Measurements from ENCODE around the gene ROBO1. TPM values are rescaled to one million over a fixed set of nuclear protein-coding genes. Genes with fewer than 3 reads are reported as not detected.

ROBO1 gene
- total and polyA plus RNA-seq, 2 donors (not counting 3 experiments of a cell fraction or from before 2014, with no cell fraction given): 5.9 to 14.2 TPM

GRCh38 chr3:78645628-78646310 lies 1122.0 kb downstream of the ROBO1 start:
- Histone ChIP-seq H4K20me1 (replicated peaks; ENCODE audit: control insufficient read depth, extremely low read depth, insufficient read depth, low read length) (no peaks in the 10 kb centered on the region), H3K36me3 (ENCODE audit: control insufficient read depth in 2 of 2, extremely low read depth in 1 of 2, insufficient read depth in 2 of 2, low read length in 2 of 2) (no peaks in the 10 kb centered on the region), H3K27me3 (ENCODE audit: control insufficient read depth in 2 of 2, insufficient read depth in 2 of 2, low read length in 2 of 2) (no peaks in the 10 kb centered on the region), H3K9me1 (replicated peaks; ENCODE audit: control insufficient read depth, extremely low read depth, insufficient read depth, low read length) (no peaks in the 10 kb centered on the region), H3K4me3 (replicated peaks in 1 of 3; ENCODE audit: insufficient read depth in 1 of 3, low read depth in 1 of 3, low read length in 3 of 3) (no peak overlapping the region), H3K9ac (replicated peaks; ENCODE audit: extremely low read depth, insufficient read depth, low read length) (no peak overlapping the region), H3K9me3 (replicated peaks; ENCODE audit: control insufficient read depth, insufficient read depth, low read length) (no peaks in the 10 kb centered on the region), H3K27ac (ENCODE audit: insufficient read depth, low read depth, low read length) (no peak overlapping the region), H3K79me2 (ENCODE audit: control insufficient read depth, insufficient read depth, low read length) (no peaks in the 10 kb centered on the region), H2AFZ (ENCODE audit: low read depth, low read length) (no peak overlapping the region), H3K4me2 (ENCODE audit: insufficient read depth, low read length) (no peak overlapping the region), H3K4me1 (ENCODE audit: control insufficient read depth, extremely low read depth, insufficient read depth, low read length) (peaks cover 31% of the 10 kb centered on the region)
- intact Hi-C loops (cut with micrococcal nuclease): loop anchor here (1.0 to 5.0 kb wide), 8 partner anchors 368 to 1607 kb away; no protein-coding TSS in a partner anchor
- ChIA-PET POLR2A (interaction anchor here (0.6 to 0.7 kb wide), 2 partner anchors 301 to 721 kb away, joined by 3 read pairs; no protein-coding TSS in a partner anchor), CTCF (interaction anchor here (0.6 to 7.1 kb wide), 57 partner anchors 10 to 1825 kb away, joined by 3 to 132 read pairs (median 4); partner anchors contain the start of gene ROBO2)
- no peak for TF ChIP-seq GATA2 (IDR thresholded peaks at IDR 0.05; ENCODE audit: insufficient read depth, insufficient read length, low read depth, low read length)
- no peak for TF ChIP-seq FOS (IDR thresholded peaks at IDR 0.05; ENCODE audit: borderline replicate concordance, insufficient read depth, low read length)
- no peak for TF ChIP-seq MYC (IDR thresholded peaks at IDR 0.05; ENCODE audit: low read depth, low read length)
- no peak for TF ChIP-seq POLR2A (IDR thresholded peaks at IDR 0.05; ENCODE audit: low read depth, low read length)
- no peak for TF ChIP-seq POLR2AphosphoS5 (IDR thresholded peaks at IDR 0.05; ENCODE audit: insufficient read depth, low read depth, low read length)
- no peak for TF ChIP-seq EZH2 (IDR thresholded peaks at IDR 0.05; ENCODE audit: borderline replicate concordance, low read depth, low read length, severe bottlenecking)
- no peak for TF ChIP-seq JUN (IDR thresholded peaks at IDR 0.05; ENCODE audit: borderline replicate concordance, insufficient read depth, insufficient read length, low read depth)
- peak; percentile 54 to 61 for TF ChIP-seq CTCF (IDR thresholded peaks at IDR 0.05; ENCODE audit: extremely low read depth in 1 of 2, insufficient read depth in 1 of 2, low read depth in 1 of 2, low read length in 2 of 2)
- no TSS peak for BruUV-seq (replicated peaks)
- FAIRE-seq (peak; percentile 64), DNase-seq (ENCODE audit: low read depth, low spot score) (peak; percentile 84)
- dilution Hi-C loops (cut with MboI; ENCODE audit: extremely low pct_ligation_motif_present, low sequenced_read_pairs): no loop called here

Data from endothelial cell of umbilical vein (primary cell).